Measurements from ENCODE around the gene TXNL1.
"Not testable (repeated sequence)": the region's sequence is repeated elsewhere in the genome, so short reads cannot be mapped to it uniquely, and the experiment has no call there.

TXNL1 gene

DNA sequence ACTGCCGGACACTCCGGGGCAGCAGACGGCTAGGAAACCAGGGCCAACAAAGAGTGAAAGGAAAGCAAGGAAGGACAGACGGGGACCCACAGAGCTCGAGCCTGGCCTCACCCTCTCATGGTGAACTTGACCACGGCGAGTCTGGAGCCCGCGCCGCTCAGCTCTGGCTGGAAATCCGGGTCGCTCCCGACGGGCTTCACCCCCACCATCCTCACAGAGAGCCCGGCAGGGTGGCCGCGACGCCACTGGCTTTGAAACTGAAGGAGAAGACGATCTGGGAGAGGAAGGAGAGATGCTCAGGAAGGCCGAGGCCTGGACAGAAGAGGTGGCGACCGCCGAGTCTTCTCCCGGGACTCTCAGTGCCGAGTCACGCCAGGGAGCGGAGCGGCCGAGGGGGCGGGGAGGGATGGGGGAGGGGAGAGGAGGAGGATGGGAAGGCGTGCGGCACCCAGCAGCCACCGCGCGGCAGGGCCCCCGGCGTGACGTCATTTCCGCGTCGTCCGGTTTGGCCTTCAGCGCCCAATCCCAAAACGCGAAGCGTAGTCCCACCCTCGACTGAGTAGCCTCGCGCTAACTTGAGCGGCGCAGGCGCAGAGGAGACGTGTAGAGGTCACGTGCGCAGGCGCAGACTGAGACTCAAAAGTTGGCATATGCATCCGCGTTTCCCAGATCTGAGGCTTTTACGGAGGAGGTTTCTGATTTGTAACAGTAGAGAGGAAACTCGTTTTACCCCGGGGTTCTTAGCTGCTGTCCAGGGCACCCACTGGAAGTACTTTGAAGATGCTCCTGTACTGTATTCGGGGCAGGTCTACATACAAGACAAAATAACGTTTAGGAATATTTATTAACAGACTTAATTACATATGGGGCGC is at the start of gene TXNL1:
Gene TXNL1 (minus strand): TSS at position 361 of the 872 bp plus-strand sequence. CDS start 152 bp downstream, at position 209.
- peak; percentile 99 to 100 for DNase-seq

DNA sequence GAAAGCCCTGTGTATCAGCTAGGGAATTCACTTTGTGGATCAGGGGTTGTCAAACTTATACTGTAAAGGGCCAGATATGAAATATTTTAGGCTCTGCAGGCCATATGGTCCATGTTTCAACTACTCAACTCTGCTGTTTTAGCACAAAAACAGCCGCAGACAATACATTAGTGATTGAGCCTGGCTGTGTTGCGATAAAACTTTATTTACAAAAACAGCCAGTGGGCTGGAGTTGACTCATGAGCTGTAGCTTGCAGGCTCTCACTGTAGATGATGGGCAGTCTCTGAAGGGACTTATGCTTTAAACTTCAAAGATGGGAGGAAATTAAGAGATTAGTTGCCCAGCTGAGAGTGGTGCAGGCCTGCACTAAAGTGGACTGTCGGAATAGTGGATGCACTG is 45.9 kb upstream of the TXNL1 start:
- no peak for DNase-seq

DNA sequence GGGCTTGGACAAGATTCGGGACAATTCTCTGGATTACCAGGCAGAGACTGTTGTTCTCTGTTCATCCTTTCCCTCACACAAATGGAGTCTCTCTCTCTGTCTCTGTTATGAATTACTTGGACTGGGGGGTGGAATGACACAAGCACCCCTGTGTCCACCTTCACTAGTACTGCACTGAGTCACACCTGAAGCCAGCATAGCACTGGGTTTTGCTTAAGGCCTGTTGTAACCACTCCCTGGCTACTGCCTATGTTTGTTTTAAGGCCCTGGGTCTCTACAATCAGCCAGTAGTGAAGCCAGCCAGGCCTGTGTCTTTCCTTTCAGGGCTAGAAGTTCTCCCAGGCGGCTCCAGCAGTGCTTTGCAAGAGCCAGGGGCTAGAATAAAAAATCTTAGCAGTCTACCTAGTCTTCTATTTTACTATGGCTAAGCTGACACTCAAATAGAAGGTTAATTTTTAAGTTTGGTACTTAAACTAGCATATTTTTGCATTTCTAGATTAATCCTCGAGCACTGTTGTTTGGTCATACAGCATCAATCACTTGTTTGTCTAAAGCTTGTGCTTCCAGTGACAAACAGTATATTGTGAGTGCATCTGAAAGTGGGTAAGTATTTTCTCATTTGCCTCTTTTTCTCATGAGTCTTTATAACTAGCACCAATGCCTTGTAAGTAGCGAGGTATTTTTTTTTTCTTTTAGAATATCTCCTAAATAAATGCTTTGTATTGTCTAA is 40.6 kb upstream of the TXNL1 start:
- DNase-seq, result no peak

DNA sequence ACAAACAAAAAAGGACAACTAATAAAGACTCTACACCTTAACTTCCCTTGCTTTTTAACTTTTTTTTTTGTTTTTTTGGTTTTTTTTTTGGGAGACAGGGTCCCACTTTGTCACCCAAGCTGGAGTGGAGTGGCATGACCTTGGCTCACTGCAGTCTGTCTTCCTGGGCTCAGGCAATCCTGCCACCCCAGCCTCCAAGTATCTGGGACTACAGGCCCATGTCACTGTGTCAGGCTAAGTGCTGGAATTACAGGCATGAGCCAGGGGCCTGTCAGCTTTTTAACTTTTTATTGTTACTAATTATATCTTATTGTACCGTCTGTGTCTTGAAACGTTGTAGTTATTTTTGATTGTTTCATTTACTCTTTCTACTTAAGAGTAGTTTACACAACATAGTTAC is 38.2 kb upstream of the TXNL1 start:
- DNase-seq, result no peak

DNA sequence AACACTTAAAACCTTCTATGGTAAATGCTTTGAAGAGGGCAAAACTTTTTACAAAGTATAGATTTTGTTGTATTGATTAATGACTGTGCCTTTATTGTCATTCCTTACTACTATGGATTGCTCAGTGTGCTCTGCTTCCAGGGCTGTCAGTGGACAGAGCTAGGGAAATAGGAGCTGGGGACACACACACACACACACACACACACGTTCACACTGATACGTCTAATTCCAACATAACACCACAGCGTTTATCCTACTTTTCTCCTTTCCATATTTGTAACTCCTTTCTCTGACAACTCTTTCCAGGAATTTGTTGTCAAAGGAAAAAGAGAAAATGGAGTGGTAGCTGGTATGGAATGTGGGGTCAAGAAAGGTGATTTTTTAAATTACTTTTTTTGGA is 34.6 kb upstream of the TXNL1 start:
- DNase-seq, result no peak

DNA sequence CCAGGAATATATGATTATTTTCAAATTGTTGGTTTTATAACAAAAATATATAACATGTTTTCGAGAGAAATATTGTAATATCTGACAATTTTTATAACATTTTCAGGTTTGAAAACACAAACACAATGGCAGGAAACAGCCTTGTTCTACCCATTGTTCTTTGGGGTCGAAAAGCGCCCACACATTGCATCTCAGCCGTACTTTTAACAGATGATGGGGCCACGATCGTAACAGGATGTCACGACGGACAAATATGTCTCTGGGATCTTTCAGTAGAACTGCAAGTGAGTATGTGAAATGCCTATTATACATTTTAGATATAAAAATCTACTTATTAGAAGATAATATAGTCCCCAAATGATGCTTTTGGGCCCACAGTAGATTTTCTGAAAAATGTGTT is 34.0 kb upstream of the TXNL1 start:
- DNase-seq, result no peak

DNA sequence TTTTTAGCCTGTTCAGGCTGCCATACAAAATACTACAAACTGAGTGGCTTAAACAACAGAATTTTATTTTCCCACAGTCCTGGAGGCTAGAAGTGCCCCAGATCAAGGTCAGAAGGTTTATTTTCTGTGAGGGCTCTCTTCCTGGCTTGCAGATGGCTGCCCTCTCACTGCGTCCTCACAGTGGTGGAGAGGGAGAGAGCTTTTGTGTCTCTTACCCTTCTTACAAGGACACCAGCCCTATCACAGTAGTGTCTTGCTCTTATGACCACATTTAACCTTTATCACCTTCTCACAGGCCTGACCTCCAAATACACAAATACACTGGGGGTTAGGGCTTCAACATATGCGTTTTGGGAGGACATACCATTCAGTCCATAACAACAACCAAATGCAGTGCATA is 24.5 kb upstream of the TXNL1 start:
- DNase-seq, result no peak

DNA sequence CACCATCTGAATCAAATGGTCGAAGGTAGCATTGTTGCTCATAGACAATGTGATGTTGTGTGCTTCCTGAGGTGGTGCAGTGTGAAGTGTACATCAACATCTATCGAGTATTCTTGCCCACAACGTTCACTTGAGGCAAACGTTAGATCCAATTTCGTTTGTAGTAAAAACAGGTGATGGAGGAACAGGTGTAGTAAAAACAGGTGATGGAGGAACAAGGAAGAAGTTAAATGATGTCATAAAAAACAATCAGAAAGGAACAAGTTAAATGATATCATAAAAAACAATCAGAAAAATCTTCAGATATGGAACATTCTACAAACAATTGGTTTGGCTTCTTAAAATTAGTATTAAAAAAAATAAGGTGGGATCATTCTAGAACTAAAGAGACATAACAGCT is 24.1 kb upstream of the TXNL1 start:
- no peak for DNase-seq

DNA sequence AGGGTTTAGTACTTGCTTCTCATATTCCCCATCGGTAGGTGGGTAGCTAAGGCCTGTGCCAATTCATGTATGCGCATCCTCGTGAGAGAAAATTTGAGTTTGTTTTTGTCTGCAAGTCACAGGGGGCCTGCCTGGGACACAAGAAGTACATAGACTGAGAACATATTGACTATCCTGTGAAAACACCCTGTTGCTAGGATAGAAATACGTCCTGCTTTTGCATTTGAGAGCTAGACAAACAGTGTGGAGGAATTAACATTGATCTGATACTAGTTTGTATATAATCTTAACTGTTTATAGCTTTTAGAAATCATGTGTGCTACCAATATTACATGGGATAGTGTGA is 23.6 kb upstream of the TXNL1 start:
- DNase-seq, result no peak

DNA sequence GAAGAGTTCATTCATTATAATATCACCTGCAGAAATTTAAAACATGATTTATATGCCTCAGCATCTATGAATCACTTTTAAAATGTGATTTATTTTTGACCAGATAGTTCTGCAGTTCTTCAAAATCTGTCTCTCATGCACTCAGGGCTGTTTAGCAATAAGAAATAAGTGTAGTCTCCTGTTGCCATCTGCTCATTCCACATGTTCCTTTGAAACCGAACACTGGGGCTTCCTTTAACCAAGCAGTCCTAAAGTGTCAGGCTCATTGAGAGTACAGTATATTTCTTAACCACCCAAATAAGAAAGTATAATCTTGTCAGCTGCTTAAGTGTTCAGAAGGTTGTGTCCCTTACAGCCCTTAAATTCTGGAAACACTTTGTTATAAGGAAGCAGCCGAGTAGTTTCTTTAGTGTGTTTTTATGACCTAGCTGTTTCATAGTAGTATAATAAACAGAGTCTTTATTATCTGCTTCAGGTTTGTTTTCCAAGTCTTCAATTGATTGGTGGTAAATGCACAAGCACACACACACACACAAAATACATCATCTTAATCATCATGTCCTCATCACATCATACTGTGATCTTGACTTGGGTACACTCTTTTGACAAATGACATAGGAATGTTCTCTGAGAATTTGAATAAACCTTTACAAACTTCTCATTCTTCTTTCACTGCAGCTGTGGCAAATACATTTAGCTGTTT is 23.1 kb upstream of the TXNL1 start:
- no peak for DNase-seq

DNA sequence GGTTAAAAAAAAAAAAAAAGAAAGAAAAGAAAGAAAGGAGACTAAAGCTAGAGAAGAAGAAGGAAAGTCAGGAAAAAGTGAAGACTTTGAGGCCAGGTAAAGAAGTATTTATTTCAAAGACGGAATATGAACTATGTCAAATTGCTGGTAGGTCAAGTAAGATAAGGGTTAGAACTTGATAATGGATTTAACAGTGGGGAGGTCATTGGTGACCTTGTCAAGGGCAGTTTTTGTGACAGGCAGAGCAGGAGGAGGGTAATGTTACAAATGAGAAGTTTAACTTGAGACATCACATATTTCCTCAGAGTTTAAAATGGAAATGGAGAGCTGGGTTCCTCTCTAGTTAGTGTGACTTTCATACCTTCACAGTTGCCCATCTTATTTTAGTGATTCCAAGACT is 22.3 kb upstream of the TXNL1 start:
- no peak for DNase-seq

DNA sequence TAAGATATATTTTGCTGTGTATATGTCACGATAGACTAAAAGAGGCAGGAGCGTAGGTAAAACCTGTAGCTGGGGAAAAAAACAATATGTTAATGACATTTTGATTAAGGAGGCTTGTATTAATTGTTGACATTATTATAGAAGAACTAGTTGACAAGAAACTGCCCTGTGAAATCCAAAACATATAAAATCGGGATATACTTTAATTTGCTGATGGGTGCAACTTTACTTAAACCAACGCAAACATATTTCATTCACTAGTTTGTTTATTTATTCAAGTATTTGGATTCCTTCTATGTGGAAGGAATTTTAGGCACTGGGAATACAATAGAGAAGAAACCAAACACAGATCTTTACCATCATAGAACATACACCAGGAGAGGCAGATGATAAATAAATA is 20.7 kb upstream of the TXNL1 start:
- no peak for DNase-seq

DNA sequence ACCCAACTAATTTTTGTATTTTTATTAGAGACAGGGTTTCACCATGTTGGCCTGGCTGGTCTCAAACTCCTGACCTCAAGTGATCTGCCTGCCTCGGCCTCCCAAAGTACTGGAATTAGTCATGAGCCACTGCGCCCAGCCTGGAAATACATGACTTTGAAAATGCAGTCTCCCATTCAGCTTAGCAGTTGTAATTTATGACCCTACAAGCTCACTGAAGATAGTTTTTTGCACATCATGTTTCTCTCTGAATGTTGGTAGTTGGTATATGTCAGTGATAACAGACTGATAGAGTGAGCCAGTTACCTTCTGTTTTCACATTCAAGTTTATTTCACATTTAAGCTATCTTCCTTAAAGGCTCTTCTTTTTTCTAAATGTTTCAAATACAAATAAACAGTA is 19.9 kb upstream of the TXNL1 start:
- no peak for DNase-seq

DNA sequence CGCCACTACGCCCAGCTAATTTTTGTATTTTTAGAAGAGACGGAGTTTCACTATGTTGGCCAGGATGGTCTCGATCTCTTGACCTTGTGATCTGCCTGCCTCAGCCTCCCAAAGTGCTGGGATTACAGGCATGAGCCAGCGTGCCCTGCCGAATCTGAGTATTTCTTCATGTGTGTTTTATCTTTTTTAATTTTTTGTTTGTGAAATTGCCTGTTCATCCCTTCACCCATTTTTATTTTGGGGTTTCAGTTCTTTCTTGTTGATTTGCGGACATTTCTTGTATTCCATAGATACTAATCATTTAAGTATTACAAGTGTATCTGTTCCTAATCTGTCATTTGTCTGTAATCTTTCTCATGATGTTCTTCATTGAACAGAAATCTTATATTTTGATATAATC is 15.9 kb upstream of the TXNL1 start:
- DNase-seq, result not testable (repeated sequence)

DNA sequence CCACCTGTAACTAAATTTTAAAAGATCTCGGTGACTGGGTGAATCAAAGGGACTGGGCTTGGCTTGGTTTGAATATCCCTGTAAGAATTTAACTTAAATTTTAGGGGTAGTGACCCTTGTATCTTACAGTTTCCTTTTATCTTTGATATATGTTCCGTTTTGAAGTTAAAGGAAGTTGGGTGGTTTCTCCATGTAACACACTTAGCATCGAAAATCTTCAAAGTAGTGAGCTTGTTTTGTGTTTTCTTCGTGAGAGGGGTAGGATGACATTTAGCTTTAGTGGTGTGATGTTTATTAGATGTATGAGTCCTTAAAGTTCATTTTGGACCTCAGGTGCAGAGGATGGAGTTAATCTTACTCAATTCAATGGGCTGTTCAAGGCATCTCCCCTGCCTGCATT is 14.4 kb upstream of the TXNL1 start:
- DNase-seq, result no peak

DNA sequence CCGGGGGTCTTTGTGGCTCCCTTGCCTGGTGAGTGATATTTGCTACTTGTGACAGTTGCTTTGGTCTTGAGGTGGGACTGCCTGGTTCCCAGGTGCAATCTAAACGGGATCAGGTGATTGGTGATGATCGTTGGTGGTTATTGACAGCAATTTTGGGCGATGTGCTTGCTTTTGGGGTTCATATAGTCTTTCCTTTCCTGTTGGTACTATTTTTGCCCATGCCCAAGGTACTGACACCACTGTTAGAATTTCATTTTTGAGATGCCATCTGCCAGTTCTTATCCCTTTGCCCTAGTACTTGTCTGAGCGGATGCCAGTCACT is 13.3 kb upstream of the TXNL1 start:
- no peak for DNase-seq

DNA sequence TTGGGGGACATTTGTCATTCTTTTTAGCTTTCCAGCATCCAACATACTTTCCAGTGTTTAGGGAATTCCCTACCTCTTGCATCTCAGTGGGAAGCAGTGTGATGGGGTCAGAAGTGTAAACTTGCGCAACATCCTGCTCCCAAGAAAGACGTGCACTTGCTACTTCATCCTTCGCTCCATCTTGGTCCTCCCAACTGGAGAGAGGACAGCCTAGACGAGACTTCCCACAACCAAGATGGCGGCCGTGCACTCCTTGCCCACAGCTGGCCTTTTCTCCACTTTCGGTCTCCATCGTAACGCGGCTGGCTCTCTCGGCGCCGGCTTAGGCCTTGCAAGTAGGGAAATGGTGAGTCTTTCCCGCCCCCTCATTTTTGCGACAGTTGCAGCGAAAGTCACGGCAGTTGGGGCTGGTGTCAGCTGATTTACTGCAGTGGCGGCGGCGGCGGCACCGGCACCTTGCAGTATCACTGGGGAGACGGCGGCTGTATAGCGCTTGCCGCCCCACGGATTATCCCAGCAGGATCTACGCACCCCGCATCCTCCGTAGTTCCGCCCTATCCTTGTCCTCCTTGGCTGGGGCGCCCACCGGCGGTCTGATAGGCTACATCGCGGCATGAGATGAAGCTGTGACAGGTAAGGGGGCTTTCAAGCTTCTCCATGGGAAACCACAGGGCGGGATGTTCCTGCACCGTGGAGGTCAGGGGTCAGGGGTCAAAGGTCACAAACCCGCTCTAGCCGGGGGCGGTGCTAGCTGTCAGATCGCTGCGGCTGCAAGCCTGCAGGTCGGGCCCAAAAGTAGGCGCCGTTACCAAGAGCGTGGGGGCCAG is 12.8 kb upstream of the TXNL1 start, which contains the start of gene WDR7:
Gene WDR7 (plus strand): TSS at position 416 of the 827 bp plus-strand sequence. CDS start 21,157 bp downstream, outside the sequence.
- peak; percentile 93 to 96 for DNase-seq

DNA sequence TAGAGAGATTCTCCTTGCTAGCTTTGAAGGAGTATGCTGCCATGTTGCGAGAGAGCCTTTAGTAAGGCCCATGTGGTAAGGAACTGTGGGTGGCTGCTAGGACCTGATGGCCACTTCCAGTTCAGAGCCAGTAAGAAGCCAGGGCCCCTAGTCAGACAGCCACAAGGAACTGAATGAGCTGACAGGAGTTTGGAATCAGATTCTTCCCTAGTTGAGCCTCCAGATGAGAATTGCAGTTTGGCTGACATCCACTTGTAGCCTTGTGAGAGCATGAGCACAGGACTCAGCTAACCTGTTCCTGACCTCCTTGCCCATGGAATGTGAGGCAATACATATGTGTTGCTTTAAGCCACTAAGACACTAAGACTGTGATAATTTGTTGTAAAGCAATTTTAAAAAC is 11.6 kb upstream of the TXNL1 start:
- no peak for DNase-seq

DNA sequence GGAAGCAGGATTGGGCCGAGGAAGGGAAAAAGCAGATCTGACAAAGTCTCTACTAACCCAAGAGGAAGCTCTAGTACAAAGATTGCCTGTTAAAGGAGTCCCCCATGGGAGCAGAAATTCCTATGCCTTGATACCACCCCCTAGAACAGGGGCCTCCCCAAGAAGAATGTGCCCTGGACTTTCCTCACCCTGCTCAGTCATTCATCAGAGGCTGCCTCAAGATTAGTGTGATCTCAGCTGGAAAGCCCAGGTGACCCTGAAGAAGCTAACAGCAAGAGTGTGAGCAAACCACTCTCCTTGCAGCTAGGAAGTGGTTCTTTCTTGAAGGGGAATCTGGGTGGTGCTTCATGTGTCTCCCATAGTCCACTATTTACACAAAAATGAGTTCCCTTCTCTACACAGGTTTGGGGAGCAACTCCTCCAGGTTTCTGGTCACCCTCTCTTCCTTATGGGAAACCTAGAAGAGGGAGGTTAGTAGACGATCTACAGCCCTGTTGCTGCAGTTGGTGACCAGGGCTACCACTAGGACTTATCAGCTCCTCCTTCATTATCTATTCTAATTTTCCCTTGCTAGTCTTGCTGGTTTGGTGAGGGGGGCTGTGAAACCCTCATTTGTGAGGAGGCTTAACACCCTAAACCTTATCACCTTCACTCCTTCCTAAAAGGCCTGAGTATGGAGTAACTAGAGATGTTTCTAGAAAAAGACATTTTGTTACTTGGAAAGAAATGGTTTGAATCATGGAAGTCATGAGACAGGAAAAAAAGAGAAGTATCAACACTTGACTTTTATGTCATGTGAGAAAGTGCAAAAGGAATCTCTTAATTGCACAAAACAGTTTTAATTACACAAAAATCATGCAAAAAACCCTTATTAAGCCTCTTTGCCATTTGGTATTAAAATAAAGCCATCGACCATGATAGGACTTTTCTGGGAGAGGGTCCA is 9.8 kb upstream of the TXNL1 start:
- DNase-seq, result no peak

DNA sequence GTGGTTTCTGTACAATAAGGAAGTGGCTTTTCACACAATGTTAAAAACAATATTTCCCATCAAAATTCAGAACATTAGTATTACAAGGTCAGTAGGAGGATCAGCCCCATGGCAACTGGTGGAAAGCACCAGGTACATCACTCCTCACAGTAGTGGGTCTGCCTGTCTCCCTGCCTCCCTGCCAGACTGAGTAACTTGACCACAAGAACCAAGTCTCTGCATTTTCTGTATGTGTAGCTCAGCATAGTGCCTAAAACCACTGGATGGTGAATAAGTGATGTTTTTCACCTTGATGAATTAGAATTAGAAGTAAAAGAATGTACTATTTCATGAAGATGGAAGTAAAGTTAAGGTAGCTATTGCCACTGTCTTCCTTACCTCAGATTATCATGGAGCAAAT is 8.7 kb upstream of the TXNL1 start:
- DNase-seq, result peak in 1 of 2 experiments; percentile 16

DNA sequence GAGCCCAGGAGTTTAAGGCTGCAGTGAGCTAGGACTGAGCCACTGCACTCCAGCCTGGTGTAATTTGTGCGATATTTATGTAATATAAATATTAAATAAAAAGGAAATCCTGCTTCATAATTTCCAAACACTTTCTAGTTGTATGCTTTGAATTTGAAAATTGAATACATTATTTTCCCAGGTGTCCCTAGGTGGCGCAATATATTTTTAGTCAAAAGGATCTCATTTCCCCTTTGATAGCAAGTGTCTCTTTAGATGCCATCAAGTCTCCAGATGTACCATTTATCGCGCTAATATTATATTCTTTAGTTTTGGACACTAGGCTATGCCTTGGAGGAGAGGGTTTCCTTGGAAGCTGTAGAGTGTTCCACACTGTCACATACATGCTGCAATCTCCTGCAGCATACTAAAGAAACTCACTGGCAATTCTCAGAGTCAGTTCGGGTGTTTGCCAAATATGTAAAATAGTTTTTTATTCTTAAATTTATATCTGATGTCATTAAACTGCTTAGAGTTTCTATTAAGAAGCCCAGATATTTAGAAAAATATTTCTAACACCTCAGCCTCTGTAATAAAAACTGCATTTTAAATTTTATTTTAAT is 7.1 kb upstream of the TXNL1 start:
- DNase-seq, result no peak
